ENCODE measurements around the gene TRAK1.
"Not testable (repeated sequence)": the region's sequence is repeated elsewhere in the genome, so short reads cannot be mapped to it uniquely, and the experiment has no call there.

Gene TRAK1

DNA sequence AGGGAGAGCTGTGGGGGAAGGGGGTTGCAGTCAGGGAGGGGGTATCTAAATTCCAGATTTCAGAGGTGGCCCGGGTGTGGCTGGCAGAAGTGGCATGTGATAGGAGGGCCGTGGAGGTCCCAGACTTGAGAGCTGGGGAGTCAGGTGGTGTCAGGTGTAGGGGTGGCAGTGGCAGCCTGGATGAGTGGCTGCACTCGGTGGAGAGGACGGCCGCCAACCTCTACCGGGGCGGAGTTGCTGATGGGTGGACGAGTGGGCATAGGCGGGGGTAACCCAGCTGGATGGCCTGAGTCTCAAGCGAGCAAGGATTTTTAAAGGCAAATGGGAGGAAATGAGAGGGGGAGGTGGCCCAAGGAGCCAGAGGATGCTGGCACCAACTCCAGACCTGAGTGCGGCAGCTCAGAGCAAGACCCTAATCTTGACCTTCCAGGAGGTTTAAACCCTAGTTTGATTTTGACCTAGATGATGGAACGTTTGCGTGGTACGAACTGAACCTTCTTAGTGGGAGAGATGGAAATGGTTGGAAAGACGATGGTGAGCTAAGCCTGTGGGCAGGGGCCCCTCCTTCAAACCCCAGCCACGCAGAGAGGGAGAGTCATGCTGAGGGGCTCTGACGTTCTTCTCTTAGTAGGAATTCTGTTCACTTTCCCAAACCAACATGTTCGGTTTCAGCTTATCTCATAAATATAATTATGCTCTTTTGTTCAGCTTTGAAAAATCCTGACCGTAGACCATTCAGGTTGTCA lies 8.0 kb downstream of the TRAK1 start:
- DNase-seq: no peak

DNA sequence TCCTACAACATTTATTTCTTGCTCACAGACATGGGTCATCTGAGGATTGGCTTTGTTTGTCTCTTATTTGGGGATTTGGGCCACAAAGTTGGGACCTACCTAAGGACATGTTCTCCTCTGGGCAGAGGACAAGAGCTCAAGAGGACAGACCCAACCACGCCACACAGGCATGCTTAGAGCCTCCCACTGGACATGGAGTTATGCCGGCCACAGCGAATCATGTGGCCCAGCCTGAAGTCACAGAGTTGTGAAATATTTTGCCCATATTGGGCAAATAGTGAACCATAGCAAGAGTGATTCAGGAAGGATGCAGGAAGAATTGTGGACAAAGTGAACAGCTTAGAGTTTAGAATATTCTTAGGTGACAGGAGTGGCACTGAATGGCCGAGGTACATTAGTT lies 9.9 kb downstream of the TRAK1 start:
- no peak for DNase-seq

DNA sequence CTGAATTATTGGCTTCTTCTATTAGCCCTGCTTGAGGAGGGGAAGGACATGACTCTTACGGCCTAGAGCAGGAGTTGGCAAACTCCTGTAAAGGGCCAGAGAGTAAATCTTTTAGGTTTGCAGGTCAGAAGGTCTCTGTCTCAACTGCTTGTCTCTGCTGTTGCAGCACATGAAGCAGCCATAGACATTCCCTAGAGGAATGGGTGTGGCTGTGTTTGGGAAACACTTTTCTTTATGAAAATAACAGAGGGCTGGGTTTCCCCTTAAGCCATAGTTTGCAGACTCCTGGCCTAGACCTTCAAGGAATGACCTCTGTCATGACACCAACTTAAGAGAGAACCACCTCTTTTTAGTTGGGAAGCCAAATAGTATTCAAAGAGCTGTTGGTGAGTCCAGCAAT lies 10.3 kb downstream of the TRAK1 start:
- DNase-seq: no peak

DNA sequence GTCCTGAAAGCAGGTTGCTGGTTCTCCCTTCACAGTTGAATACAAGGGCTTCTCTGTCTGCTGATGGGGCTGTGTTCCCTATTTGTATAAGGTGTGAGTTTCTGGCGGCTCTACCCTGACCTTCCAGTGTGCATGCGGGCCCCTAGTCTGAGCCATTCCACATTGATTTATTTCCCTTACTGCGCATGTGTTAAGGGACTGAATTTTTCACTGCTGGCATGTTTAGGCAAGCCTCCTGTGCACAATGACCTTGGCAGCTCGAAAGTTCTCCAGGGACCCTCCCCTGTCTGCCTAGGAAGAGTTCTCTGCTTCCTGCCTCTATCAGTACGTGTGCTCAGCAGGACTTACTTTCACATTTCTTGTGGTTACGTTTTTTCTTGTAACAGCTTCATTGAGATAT lies 11.4 kb downstream of the TRAK1 start:
- DNase-seq: no peak

DNA sequence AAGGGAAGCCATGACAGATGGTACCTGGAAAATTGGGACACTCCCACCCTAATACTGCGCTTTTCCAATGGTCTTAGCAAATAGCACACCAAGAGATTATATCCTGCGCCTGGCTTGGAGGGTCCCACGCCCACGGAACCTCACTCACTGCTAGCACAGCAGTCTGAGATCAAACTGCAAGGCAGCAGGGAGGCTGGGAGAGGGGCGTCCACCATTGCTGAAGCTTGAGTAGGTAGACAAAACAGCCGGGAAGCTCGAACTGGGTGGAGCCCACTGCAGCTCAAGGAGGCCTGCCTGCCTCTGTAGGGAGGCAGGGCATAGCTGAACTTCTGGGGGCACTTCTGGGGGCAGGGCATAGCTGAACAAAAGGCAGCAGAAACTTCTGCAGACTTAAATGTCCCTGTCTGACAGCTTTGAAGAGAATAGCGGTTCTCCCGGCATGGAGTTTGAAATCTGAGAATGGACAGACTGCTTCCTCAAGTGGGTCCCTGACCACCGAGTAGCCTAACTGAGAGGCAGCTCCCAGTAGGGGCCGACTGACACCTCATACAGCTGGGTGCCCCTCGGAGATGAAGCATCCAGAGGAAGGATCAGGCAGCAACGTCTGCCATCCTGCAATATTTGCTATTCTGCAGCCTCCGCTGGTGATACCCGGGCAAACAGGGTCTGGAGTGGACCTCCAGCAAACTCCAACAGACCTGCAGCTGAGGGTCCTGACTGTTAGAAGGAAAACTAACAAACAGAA lies 12.9 kb downstream of the TRAK1 start:
- not testable (repeated sequence) for DNase-seq

DNA sequence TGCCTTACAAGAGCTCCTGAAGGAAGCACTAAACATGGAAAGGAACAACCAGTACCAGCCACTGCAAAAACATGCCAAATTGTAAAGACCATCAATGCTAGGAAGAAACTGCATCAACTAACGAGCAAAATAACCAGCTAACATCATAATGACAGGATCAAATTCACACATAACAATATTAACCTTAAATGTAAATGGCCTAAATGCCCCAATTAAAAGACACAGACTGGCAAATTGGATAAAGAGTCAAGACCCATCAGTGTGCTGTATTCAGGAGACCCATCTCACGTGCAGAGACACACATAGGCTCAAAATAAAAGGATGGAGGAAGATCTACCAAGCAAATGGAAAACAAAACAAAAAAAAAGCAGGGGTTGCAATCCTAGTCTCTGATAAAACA lies 14.8 kb downstream of the TRAK1 start:
- not testable (repeated sequence) for DNase-seq

DNA sequence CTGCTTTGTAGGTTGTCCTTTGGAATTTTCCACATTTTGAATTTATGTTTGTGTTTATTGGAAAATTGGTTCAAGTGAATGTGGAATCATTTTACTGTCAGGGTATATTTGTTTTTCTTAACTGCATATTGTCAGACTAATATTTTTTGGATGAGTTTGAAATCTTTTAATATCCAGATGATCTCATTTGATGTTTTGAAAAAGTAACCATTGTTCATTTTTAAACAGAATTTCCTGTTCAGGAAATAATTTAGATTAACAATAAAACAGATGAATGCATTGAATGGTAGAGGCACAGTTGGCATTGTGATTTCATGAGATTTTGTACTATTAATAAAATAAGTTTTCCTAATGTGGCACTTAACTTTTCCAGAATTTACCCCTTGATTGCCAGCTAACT lies 15.5 kb downstream of the TRAK1 start:
- no peak for DNase-seq

DNA sequence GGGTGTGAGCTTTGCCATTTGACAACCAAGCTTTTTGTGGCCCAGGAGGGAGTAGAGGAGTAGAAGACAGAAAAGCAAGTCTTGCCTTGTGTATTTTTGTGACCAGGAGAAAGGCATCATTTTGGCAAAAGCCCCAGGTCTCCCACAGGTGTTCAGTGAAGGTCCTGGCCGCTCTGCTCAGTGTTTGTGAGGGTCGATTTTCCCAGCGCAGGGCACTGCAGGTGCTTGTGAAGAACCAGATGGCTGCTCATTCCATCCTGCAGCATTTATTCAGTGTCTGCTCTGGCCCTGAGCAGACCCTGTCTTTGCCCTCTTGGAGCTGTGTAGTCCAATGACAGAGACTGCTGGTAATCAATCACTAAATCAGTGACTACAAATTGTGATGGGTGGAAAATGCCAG lies 19.5 kb downstream of the TRAK1 start:
- DNase-seq: no peak

DNA sequence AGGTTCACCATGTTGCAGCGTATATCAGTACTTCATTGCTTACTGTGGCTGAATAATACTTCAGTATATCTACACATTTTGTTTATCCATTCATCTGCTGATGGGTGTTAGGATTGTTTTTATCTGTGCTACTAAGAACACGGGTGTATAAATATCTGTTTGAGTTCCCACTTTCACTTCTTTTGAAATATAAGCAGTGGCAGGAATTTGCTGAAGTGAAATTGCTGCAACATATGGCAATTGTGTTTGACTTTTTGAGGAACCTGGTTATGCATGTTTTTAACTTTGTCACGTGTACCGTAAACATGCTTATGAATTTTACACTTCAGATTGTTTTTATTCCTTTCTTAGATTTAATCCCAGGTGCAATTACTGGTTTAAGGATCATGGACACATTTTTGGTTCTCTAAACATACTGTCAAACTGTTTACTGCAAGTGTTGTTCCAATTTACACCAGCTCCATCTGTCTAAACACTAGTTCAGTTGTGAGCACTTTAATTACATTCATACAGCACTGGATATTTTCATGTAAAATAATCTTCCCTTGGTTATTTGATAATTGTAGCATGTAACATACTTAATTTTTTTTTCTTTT lies 23.1 kb downstream of the TRAK1 start:
- no peak for DNase-seq

DNA sequence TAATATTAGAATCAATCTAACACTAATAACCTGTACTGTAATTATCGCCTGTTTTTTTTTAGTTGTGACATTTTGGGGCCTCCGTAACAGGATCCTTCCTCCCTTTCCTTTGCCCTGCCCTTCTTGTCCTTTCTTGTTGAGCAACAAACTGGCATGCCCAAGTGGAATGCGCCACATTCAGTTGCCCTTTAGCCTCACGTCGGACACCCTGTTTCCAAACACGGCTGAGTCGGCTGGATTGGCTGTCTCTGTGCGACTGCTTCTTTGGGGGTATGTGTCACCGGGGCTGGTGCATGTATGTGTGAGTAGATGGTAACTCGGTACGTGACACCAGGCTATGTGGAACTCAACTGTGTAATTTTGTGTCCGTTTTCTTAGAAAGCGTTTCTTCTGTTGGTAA lies 24.1 kb downstream of the TRAK1 start:
- no peak for DNase-seq

DNA sequence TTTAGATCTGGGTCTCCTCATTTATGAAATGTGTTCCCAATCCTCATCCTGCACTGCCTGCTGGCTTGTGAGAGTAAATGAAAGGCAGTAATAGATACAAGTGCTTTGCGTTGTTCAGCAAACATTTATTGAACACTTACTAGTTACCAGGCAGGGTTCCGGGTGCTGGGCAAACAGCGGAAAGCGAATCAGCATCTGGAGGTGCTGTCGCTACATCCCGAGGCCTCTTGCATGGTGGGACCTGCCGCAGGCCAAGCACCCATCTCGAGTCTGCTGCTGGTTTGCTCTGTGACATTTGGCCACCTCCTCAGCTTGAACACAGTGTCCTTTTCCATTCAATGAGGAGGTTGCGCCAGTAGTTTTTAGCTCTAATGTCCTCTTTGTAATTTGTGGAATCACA lies 24.8 kb downstream of the TRAK1 start:
- no peak for DNase-seq

DNA sequence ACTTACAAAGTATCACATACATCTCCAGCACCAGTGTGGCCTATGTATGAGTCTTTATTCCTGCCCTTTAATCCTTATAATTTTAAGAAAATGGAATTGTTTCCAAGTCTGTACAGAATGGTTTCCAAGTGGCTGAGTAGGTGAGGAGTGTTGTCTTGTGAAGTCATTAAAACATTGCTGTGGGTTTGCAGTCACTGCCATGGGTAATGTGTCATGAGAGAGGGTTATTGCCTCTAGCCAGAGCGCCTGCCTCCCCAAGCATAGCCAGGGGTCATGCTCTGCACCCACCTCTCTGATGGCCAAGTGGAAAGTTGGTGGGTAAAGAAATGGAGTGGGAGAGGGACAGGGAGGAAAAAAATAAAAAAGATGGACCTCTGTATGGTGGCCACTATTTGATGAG lies 25.3 kb downstream of the TRAK1 start:
- no peak for DNase-seq

DNA sequence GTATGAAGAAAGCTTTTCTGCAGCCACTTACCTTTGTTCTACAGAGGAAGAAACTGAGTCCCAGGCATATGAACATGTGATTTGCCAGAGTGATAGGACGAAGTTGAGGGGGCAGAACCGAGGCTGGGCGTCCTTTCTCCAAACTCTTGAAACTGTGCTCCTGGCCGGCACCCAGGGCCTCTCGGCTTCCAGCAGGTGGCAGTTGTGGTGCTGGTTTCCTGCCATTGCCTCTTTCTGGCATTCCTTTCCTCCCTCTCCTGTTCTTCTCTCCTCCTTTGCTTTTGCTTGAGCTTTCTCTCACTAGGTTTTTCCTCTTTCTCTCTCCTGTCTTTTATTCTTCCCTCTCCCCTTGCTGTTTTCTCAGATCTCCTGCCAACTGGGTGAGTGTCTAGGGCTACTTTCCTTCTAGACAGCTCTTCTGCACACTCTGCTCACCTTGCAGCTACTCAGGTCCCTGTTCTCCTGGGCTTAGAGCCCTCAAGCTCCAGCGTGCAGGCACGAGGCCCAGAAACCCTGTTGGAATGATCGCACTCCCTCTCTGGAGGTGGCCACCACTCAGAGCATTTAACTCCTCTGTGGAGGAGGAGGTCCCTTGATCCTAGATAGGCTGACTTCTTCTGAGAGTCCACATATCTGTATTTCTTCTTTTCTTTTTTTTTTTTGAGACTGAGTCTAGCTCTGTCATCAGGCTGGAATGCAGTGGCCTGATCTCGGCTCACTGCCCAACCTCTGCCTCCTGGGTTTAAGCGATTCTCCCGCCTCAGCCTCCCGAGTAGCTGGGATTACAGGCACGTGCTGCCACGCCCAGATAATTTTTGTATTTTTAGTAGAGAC lies 26.2 kb downstream of the TRAK1 start:
- no peak for DNase-seq

DNA sequence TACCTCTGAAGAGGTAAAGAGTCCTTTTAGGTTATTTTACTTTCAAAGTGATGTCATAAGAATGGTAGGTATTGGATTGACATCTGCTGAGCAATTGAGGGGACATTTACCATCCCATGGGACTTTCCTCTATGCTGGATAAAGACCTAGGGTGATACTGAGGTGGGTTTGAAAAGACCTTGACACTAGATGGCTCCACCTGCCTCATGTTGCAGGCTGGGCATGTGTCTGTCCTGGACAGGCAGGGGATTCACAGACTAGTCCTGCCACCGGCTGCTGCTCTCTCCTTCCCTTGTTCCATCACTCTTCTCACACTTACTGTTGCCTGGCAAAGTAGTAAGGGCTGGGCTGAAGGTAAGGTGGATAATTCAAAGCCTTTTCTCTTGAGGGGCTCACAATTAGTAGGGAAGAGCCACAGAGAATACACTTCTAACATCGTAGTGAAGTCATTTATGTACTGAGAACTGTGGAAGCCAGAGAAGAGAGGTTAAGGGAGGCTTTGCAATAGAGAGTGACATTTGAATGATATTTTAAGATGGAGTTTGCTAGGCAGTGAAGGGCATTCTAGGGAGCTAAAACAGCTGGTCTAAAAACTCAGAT lies 27.7 kb downstream of the TRAK1 start:
- DNase-seq: no peak

DNA sequence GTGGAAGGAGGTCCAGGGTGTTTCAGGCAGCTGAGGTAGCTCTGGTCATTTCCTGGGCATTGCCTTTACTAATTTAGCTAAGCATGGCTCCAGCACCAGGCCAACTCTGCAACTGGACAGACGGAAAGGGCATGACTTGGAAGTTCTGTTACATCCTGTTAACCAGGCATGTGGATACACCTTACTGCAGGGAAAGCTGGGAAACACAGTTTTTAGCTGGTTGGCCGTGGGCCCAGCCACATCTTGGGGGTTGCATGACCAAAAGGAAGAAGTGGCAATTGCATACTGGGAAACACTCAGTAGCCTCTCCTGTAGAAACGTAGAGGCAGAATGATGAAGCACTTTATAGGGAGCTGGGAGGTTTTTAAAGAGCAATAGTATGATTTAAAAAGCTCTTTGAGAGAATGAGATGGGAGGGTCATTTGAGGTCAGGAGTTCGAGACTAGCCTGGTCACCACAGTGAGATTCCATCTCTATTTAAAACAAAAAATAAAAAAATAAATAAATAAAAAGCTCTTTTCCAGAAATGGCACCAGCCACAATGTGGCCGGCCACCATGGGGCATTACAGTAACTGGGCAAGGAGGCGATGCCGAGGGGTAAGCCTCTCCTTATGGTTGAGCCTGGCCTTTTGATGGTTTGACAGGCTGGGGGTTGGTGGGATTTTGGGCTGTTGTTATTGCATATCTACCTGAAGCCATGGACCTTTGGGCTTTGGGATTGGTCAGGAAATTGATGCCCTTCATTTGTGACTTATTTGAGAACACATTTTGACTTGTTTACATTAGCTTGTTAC lies 28.6 kb downstream of the TRAK1 start:
- DNase-seq: no peak

DNA sequence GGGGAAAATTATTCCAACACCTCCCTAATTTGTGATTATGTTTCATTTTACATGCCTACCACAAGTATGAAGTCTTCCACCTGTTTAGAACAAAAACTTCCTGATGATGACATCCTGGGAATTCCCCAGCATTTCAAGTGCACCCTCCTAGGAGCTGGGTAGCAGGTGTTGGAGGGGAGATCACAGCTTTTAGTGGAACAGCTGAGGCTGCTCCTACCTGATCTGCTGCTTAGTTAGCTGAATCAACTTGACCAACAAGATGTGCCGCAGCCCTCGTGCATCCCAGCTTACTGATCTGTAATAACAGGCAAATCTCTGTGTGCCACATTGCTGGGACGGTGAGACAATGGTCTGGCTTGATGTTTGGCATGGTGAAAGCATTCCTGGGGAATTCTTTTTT lies 29.7 kb downstream of the TRAK1 start:
- no peak for DNase-seq

DNA sequence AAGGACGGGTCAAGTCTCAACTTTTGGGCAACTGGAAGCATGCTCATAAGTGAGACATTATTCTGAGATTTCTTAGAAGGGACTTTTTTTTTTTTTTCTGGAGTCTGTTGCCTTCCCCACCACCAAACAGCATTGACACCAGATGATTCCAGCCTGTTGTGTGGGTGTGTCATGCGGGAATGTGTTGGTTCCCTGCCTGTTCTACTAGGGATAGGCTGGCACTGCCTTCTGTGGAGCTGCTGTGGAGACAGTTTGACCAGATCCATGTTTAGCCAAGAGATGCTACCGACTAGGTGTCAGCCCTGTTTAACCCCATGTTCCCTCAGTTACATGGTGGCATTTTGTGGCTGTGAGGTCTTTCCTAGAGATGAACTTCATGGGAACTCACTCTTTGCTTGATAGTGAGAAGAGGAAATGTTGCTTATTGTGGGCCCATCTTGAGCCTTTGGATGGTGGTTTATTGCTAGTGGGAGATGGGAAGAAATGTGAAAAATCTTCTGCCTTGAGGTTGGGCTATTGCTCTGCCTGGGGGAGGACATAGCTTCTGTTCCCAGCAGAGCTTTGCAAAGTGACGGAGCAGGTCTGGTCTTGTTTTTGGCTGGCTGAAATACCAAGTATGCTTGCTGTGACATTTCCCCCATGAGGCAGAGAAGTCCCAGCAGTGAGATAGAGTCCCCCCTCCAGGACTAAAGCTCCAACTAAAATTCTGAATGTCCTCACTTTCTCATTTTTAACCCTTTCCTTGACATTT lies 31.3 kb downstream of the TRAK1 start:
- no peak for DNase-seq

DNA sequence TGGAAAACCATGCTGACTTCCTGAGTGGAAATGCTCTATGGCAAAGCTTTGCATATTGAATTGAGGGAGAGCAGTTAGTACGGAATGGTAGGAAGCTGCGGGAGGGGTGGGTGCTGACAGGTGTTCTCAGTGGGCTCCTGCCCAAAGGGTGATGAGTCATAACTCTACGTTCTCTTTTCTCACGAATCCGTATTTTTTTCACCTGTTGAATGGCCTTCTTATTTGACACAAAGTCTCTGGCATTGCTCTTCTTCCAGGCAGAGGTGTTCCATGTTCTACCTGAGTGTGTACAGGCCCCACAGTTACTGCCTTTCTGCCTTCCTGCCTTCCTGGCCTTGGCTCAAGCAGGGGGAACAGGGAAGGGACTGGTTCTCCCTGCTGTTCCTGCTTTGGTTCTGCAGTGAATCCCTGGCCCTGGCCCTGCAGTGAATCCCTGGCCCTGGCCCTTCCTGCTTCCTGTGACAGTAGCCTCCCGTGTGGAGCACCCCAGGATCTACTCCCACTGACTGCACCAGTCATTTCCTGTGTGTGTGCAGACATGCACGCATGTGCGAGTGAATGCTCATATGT lies 31.9 kb downstream of the TRAK1 start:
- DNase-seq: no peak

DNA sequence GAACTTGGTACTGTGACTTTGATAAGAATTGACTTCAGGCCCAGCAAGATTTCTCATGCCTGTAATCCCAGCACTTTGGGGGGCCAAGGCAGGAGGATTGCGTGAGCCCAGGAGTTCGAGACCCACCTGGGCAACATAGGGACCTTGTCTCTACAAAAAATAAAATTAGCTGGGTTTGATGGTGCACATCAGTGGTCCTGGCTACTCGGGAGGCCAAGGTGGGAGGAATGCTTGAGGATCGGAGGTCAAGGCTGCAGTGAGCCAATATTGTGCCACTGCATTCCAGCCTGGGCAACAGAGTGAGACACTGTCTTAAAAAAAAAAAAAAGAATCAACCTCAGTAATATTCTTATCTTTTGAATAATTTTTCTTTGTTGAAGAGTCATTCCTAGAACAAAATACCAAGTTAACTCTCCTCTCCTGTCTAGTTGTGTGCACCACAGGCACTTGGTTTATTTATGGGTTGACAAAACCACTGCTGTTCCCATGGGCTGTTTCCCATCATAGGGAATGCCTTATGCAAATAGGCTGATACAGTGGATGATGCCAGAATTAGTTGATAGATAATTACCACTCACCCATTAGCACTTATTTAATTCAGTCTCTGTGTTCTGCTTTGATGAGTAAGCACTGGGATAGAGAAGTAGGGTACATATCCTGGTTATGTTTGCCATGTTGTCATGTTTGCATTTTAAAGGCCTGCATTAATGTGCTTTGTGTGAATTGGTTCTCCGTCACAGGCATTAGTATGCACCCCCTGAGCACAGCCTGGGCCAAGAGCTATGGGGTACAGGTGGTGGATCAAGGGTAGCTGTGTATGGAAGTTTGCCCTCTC lies 32.9 kb downstream of the TRAK1 start:
- no peak for DNase-seq

DNA sequence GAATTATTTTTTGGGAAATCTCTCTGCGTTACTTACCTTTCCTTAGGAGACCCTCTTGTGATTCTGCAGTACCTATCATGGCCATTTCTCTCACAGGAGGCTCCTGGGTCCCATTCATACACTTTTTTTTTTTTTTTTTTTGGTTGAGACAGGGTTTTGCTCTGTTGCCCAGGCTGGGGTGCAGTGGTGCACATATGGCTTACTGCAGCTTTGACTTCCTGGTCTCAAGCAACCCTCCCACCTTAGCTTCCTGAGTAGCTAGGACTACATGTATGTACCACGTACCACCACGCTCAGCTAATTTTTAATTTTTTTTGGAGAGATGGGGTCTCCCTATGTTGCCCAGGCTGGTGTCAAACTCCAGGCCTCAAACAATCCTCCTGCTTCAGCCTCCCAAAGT lies 36.1 kb downstream of the TRAK1 start:
- no peak for DNase-seq

Data from activated CD4-positive, alpha-beta T cell treated with anti-CD3 and anti-CD28 coated beads, Interleukin-2, amount 50 U/mL, for 4 hours (primary cell).